ENCODE measurements around the gene RXRA. TPM values are rescaled to one million over a fixed set of nuclear protein-coding genes. Genes with fewer than 3 reads are reported as not detected.

Gene RXRA
- total and polyA plus RNA-seq, 2 of the 13 experiments (the other 11 are each of a cell fraction or from before 2014, with no cell fraction given): 18.9 to 29.2 TPM

DNA sequence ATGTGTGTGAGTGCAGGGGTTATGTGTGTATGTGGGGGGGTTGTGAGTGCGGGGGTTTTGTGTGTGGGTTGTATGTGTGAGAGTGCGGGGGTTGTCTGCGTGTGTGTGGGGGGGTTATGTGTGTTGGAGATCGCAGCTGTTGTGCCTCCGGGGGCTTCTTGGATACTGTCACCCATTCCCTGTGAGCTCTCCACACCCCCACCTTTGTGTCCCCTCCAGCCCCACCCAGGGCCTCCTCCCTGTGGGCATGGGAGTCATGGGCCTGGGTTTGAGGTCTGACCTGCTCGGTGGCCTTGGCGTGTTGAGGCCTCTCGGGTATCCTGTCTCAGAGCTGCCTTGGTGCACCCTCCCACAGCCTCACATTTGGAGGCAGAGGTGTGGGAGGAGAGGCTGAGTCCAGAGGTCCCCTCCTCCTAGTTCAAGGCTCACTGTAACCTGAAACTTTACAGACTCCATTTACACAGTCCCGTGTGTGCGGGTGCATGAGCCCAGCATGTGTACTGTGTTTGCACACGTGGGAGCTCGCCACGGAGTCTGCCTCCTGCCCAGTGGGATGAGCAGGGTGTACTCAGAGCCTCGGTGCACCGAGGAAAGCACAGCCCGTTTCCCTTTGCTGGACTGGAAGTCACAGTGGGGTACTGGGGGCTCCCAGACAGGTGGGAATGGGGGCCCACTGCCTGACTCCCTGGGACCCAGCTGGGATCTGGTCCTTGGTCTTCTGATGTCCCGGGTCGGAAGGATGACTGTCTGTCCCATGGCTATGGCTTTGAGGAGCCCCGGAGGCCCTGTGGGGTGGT is 43.4 kb downstream of the RXRA start (continued):
- no peak for TF ChIP-seq POLR2G (IDR thresholded peaks at IDR 0.05; ENCODE audit: low read depth, low read length)
- TF ChIP-seq ZNF546 (CRISPR knock-in tag; conservative IDR thresholded peaks at IDR 0.05): no peak
- no peak for TF ChIP-seq ZNF569 (CRISPR knock-in tag; IDR thresholded peaks at IDR 0.05; ENCODE audit: borderline replicate concordance)
- TF ChIP-seq PRMT3 (CRISPR knock-in tag; IDR thresholded peaks at IDR 0.05; ENCODE audit: borderline replicate concordance, low read depth): no peak
- TF ChIP-seq HBP1 (CRISPR knock-in tag; IDR thresholded peaks at IDR 0.05; ENCODE audit: low read depth): no peak
- TF ChIP-seq ZNF160 (CRISPR knock-in tag; IDR thresholded peaks at IDR 0.05): no peak
- TF ChIP-seq ZNF660 (CRISPR knock-in tag; IDR thresholded peaks at IDR 0.05; ENCODE audit: borderline replicate concordance, low read depth): no peak
- peak; percentile 89 for TF ChIP-seq SALL1 (CRISPR knock-in tag; IDR thresholded peaks at IDR 0.05)
- TF ChIP-seq BATF2 (CRISPR knock-in tag; IDR thresholded peaks at IDR 0.05): no peak
- TF ChIP-seq, protein P1, sequence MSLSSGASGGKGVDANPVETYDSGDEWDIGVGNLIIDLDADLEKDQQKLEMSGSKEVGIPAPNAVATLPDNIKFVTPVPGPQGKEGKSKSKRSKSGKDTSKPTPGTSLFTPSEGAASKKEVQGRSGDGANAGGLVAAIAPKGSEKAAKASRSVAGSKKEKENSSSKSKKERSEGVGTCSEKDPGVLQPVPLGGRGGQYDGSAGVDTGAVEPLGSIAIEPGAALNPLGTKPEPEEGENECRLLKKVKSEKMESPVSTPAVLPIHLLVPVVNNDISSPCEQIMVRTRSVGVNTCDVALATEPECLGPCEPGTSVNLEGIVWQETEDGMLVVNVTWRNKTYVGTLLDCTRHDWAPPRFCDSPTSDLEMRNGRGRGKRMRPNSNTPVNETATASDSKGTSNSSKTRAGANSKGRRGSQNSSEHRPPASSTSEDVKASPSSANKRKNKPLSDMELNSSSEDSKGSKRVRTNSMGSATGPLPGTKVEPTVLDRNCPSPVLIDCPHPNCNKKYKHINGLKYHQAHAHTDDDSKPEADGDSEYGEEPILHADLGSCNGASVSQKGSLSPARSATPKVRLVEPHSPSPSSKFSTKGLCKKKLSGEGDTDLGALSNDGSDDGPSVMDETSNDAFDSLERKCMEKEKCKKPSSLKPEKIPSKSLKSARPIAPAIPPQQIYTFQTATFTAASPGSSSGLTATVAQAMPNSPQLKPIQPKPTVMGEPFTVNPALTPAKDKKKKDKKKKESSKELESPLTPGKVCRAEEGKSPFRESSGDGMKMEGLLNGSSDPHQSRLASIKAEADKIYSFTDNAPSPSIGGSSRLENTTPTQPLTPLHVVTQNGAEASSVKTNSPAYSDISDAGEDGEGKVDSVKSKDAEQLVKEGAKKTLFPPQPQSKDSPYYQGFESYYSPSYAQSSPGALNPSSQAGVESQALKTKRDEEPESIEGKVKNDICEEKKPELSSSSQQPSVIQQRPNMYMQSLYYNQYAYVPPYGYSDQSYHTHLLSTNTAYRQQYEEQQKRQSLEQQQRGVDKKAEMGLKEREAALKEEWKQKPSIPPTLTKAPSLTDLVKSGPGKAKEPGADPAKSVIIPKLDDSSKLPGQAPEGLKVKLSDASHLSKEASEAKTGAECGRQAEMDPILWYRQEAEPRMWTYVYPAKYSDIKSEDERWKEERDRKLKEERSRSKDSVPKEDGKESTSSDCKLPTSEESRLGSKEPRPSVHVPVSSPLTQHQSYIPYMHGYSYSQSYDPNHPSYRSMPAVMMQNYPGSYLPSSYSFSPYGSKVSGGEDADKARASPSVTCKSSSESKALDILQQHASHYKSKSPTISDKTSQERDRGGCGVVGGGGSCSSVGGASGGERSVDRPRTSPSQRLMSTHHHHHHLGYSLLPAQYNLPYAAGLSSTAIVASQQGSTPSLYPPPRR (CRISPR knock-in tag; IDR thresholded peaks at IDR 0.05; ENCODE audit: borderline replicate concordance): peak; percentile 35; the same call in 1 of the 2 replicates
- TF ChIP-seq ZNF432 (CRISPR knock-in tag; IDR thresholded peaks at IDR 0.05; ENCODE audit: borderline replicate concordance): no peak
- no peak for TF ChIP-seq FOXA1 (IDR thresholded peaks at IDR 0.05)
- TF ChIP-seq FOXA1 (CRISPR knock-in tag; IDR thresholded peaks at IDR 0.05): peak; percentile 66; the same call in 1 of the 2 replicates
- no peak for TF ChIP-seq TBL1XR1 (IDR thresholded peaks at IDR 0.05; ENCODE audit: borderline replicate concordance, low read length, partially characterized antibody)
- TF ChIP-seq, protein P2, sequence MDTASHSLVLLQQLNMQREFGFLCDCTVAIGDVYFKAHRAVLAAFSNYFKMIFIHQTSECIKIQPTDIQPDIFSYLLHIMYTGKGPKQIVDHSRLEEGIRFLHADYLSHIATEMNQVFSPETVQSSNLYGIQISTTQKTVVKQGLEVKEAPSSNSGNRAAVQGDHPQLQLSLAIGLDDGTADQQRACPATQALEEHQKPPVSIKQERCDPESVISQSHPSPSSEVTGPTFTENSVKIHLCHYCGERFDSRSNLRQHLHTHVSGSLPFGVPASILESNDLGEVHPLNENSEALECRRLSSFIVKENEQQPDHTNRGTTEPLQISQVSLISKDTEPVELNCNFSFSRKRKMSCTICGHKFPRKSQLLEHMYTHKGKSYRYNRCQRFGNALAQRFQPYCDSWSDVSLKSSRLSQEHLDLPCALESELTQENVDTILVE (CRISPR knock-in tag; IDR thresholded peaks at IDR 0.05): no peak
- no peak for TF ChIP-seq ZNF335 (CRISPR knock-in tag; IDR thresholded peaks at IDR 0.05)
- TF ChIP-seq, protein P3, sequence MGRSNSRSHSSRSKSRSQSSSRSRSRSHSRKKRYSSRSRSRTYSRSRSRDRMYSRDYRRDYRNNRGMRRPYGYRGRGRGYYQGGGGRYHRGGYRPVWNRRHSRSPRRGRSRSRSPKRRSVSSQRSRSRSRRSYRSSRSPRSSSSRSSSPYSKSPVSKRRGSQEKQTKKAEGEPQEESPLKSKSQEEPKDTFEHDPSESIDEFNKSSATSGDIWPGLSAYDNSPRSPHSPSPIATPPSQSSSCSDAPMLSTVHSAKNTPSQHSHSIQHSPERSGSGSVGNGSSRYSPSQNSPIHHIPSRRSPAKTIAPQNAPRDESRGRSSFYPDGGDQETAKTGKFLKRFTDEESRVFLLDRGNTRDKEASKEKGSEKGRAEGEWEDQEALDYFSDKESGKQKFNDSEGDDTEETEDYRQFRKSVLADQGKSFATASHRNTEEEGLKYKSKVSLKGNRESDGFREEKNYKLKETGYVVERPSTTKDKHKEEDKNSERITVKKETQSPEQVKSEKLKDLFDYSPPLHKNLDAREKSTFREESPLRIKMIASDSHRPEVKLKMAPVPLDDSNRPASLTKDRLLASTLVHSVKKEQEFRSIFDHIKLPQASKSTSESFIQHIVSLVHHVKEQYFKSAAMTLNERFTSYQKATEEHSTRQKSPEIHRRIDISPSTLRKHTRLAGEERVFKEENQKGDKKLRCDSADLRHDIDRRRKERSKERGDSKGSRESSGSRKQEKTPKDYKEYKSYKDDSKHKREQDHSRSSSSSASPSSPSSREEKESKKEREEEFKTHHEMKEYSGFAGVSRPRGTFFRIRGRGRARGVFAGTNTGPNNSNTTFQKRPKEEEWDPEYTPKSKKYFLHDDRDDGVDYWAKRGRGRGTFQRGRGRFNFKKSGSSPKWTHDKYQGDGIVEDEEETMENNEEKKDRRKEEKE (IDR thresholded peaks at IDR 0.05): no peak
- TF ChIP-seq ZNF720 (CRISPR knock-in tag; IDR thresholded peaks at IDR 0.05): no peak
